HCT116 (cell line): ENCODE results near the gene MAP3K4. TPM values are rescaled to one million over a fixed set of nuclear protein-coding genes. Genes with fewer than 3 reads are reported as not detected.
A peak's percentile ranks its signal among the peaks of the same experiment; 100 is the strongest.

Experiments
- ATAC-seq: fragments of 200-7000 bp; cut with Tn5 transposase; 2 replicates; pipeline ENCODE4 v1.9.1; 2020; ENCODE audit warnings: mild to moderate bottlenecking, moderate library complexity
- BruUV-seq: library from RNA; stranded (reverse); fragments of 400-500 nt; replicated peaks from 2 replicates; lab custom pipeline; 2021; lab: Mats Ljungman, UMichigan
- CTCF ChIA-PET: fragments of 300-600 bp; sonication (Branson Sonifier 250); formaldehyde crosslinking; loops from one replicate; lab custom pipeline; 2021; ENCODE audit warnings: antibody characterized with exemption; lab: Charles Lee
- POLR2A ChIA-PET: fragments of 300-600, 350-600 bp; sonication (Branson Sonifier 250); formaldehyde crosslinking; loops from one replicate; lab custom pipeline; 2021; ENCODE audit warnings: antibody characterized with exemption; lab: Charles Lee
- RAD21 ChIA-PET, 2 experiments: fragments of 300-600 bp; sonication (Branson Sonifier 250); formaldehyde crosslinking; loops; one replicate each; lab custom pipeline; 2023; ENCODE audit warnings: low total read pairs in 2 of 2; ENCODE audit not compliant: uncharacterized antibody in 2 of 2, unreplicated experiment in 2 of 2, low non-redundant PET in 1 of 2; lab: Charles Lee
- DNase-seq: peaks from one replicate; pipeline ENCODE4 v3.0.0-alpha.2; 2010; ENCODE audit warnings: low read depth, low spot score
- H2AFZ ChIP-seq: fragments of 200-600 bp; shearing (Covaris generic), sonication (generic); 2 replicates; pipeline ENCODE4 v1.6.1; 2017; ENCODE audit warnings: low read depth, mixed run types, mixed read lengths, antibody characterized with exemption, low read length; ENCODE audit not compliant: poor library complexity, severe bottlenecking
- H3K27ac ChIP-seq: 2 replicates; pipeline ENCODE4 v1.5.1; 2012; ENCODE audit warnings: low read depth, low read length
- H3K27me3 ChIP-seq: fragments of 200-600 bp; sonication (generic); 2 replicates; pipeline ENCODE4 v1.6.1; 2016; ENCODE audit warnings: mixed run types, low read length, mixed read lengths; ENCODE audit not compliant: insufficient read depth
- H3K36me3 ChIP-seq, 2 experiments: fragments of 200-500 bp in 1 of 2; fragments of 200-600 bp in 1 of 2; sonication (Bioruptor generic) in 1 of 2; sonication (generic) in 1 of 2; 2 replicates each; pipeline versions ENCODE4 v1.5.1 to v1.6.1; 2014 to 2016; ENCODE audit warnings: low read length in 2 of 2, inconsistent platforms in 1 of 2, mixed read lengths in 1 of 2, mixed run types in 1 of 2; ENCODE audit not compliant: insufficient read depth in 2 of 2, control insufficient read depth in 1 of 2
- H3K4me1 ChIP-seq, 2 experiments: fragments of 200-600 bp in 1 of 2; sonication (generic) in 1 of 2; 2 replicates each; pipeline versions ENCODE4 v1.5.1 to v1.6.1; 2012 to 2017; ENCODE audit warnings: low read length in 2 of 2, inconsistent platforms in 1 of 2, mild to moderate bottlenecking in 1 of 2, mixed read lengths in 1 of 2, mixed run types in 1 of 2, moderate library complexity in 1 of 2; ENCODE audit not compliant: insufficient read depth in 2 of 2, control insufficient read depth in 1 of 2
- H3K4me2 ChIP-seq: fragments of 200-600 bp; sonication (generic); 2 replicates; pipeline ENCODE4 v1.6.1; 2017; ENCODE audit warnings: mixed run types, low read length, mixed read lengths
- H3K4me3 ChIP-seq, 2 experiments: fragments of 200-600 bp in 1 of 2; sonication (generic) in 1 of 2; replicated peaks in 1 of 2; 2 replicates each; pipeline ENCODE4 v1.5.1; 2011 to 2016; ENCODE audit warnings: low read length in 2 of 2, control low read depth in 1 of 2, low read depth in 1 of 2, mild to moderate bottlenecking in 1 of 2, mixed read lengths in 1 of 2, mixed run types in 1 of 2
- H3K79me2 ChIP-seq: fragments of 200-600 bp; sonication (generic); 2 replicates; pipeline ENCODE4 v1.6.1; 2017; ENCODE audit warnings: mild to moderate bottlenecking, mixed run types, low read length, moderate library complexity, mixed read lengths; ENCODE audit not compliant: insufficient read depth
- H3K9ac ChIP-seq: fragments of 200-600 bp; sonication (generic); 2 replicates; pipeline ENCODE4 v1.6.1; 2016; ENCODE audit warnings: low read length, mixed read lengths
- H3K9me2 ChIP-seq: fragments of 200-600 bp; sonication (generic), shearing (Covaris generic); 2 replicates; pipeline ENCODE4 v1.6.1; 2017; ENCODE audit warnings: mixed run types, mild to moderate bottlenecking, moderate library complexity; ENCODE audit not compliant: insufficient read depth
- H3K9me3 ChIP-seq, 2 experiments: fragments of 200-500 bp in 1 of 2; fragments of 200-600 bp in 1 of 2; sonication (Bioruptor generic) in 1 of 2; sonication (generic) in 1 of 2; 2 replicates each; pipeline ENCODE4 v1.6.1; 2014 to 2017; ENCODE audit warnings: low read length in 2 of 2, mixed read lengths in 2 of 2, inconsistent platforms in 1 of 2, low read depth in 1 of 2, mild to moderate bottlenecking in 1 of 2, mixed run types in 1 of 2, moderate library complexity in 1 of 2; ENCODE audit not compliant: control insufficient read depth in 1 of 2, insufficient read depth in 1 of 2
- H4K20me1 ChIP-seq: fragments of 200-600 bp; sonication (generic), shearing (Covaris generic); 2 replicates; pipeline ENCODE4 v1.6.1; 2017; ENCODE audit warnings: mixed run types, mild to moderate bottlenecking, moderate library complexity; ENCODE audit not compliant: insufficient read depth
- EZH2 ChIP-seq: fragments of 200-600 bp; sonication (generic); IDR thresholded peaks from 2 replicates; pipeline ENCODE4 v1.6.1; 2017; ENCODE audit warnings: antibody characterized with exemption, mixed run types
- FOSL1 ChIP-seq: IDR thresholded peaks from 2 replicates; pipeline ENCODE4 v1.6.1; 2012; ENCODE audit warnings: low read depth
- SIN3A ChIP-seq: IDR thresholded peaks from 2 replicates; pipeline ENCODE4 v1.6.1; 2012; ENCODE audit warnings: low read depth
- SRF ChIP-seq: IDR thresholded peaks from 2 replicates; pipeline ENCODE4 v1.6.1; 2012; ENCODE audit warnings: low read depth
- intact Hi-C: fragments of 100-400 bp; cut with micrococcal nuclease; formaldehyde crosslinking; loops from 2 replicates; pipeline ENCODE4 v1.10.0; 2022
- total RNA-seq: library from RNA; stranded (reverse); gene quantifications from one replicate; pipeline ENCODE4 v1.2.1, GENCODE V29; 2021; ENCODE audit not compliant: unreplicated experiment
- TF ChIP-seq, protein P1 (sequence below): IDR thresholded peaks from 2 replicates; pipeline ENCODE4 v1.6.1; 2012; ENCODE audit warnings: low read depth
- TF ChIP-seq, protein P2 (sequence below), 3 experiments: fragments of 200-600 bp in 1 of 3; sonication (generic) in 1 of 3; IDR thresholded peaks in 2 of 3; conservative IDR thresholded peaks in 1 of 3; 2 replicates each; pipeline ENCODE4 v1.5.1; 2012 to 2017; ENCODE audit warnings: low read depth in 2 of 3, low read length in 2 of 3, antibody characterized with exemption in 1 of 3, borderline replicate concordance in 1 of 3, control low read depth in 1 of 3, mild to moderate bottlenecking in 1 of 3, mixed read lengths in 1 of 3, mixed run types in 1 of 3, moderate library complexity in 1 of 3; ENCODE audit not compliant: insufficient read depth in 1 of 3
- TF ChIP-seq, protein P3 (sequence below): IDR thresholded peaks from 2 replicates; pipeline ENCODE4 v1.6.1; 2011; ENCODE audit warnings: mild to moderate bottlenecking, low read length, moderate library complexity; ENCODE audit not compliant: insufficient replicate concordance; ENCODE audit errors: extremely low read depth
- TF ChIP-seq, protein P4 (sequence below): IDR thresholded peaks from 2 replicates; pipeline ENCODE4 v1.6.1; 2012

MAP3K4 gene
- total RNA-seq, 1 experiment from 2014 or later, result 46.5 TPM

DNA sequence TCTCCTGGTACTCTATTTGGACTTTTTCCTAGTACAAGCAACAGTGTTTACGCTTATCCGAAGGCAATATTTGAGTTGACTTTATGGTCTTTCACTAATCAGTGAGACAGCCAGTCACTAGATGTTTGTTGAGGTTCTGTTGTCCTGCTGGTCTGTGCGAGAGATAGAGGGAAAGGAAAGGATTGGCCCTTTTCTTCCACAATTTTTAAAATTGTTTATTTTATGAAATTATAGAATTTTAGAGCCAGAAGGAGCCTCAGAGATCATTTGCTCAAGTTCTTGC lies 44.4 kb downstream of the MAP3K4 start (continued):
- TF ChIP-seq, protein P1, sequence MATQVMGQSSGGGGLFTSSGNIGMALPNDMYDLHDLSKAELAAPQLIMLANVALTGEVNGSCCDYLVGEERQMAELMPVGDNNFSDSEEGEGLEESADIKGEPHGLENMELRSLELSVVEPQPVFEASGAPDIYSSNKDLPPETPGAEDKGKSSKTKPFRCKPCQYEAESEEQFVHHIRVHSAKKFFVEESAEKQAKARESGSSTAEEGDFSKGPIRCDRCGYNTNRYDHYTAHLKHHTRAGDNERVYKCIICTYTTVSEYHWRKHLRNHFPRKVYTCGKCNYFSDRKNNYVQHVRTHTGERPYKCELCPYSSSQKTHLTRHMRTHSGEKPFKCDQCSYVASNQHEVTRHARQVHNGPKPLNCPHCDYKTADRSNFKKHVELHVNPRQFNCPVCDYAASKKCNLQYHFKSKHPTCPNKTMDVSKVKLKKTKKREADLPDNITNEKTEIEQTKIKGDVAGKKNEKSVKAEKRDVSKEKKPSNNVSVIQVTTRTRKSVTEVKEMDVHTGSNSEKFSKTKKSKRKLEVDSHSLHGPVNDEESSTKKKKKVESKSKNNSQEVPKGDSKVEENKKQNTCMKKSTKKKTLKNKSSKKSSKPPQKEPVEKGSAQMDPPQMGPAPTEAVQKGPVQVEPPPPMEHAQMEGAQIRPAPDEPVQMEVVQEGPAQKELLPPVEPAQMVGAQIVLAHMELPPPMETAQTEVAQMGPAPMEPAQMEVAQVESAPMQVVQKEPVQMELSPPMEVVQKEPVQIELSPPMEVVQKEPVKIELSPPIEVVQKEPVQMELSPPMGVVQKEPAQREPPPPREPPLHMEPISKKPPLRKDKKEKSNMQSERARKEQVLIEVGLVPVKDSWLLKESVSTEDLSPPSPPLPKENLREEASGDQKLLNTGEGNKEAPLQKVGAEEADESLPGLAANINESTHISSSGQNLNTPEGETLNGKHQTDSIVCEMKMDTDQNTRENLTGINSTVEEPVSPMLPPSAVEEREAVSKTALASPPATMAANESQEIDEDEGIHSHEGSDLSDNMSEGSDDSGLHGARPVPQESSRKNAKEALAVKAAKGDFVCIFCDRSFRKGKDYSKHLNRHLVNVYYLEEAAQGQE, result no peak
- TF ChIP-seq, all 23 proteins: peak for 0

DNA sequence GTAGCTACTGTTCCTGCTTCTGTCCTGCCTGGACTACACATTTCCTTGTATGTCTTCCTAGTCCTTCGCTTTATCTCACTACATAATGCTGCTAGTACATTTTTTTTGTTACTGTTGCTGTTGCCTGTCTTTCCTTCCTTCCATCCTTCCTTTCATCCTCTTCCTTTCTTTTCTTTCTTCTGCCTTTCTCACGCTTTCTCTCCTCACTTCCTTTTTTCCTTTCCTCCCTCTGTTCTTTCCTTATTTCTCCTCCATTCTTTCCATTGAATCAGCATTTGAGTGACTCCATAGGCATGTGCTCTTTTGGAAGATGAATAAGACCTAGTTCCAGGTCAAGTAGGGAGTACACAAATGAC lies 46.3 kb downstream of the MAP3K4 start:
- no peak overlapping the region for H3K4me3 ChIP-seq
- RAD21 ChIA-PET, result no interaction called here
- no peak overlapping the region for H3K9ac ChIP-seq
- intact Hi-C loops, result no loop called here
- H4K20me1 ChIP-seq, result no peaks in the 10 kb centered on the region
- peaks cover 7% of the 10 kb centered on the region; the same call in 1 of the 2 replicates for H3K79me2 ChIP-seq
- peaks cover 4 to 16% of the 10 kb centered on the region in 2 experiments for H3K4me1 ChIP-seq
- BruUV-seq, result no TSS peak
- DNase-seq, result no peak
- H3K9me2 ChIP-seq, result no peaks in the 10 kb centered on the region
- TF ChIP-seq SRF (peak; percentile 38; the same call in 1 of the 2 replicates), EZH2 (no peak), FOSL1 (no peak), SIN3A (0 out of 2 replicates have a peak, but pooled peaks have one; percentile 23)
- TF ChIP-seq, protein P2, sequence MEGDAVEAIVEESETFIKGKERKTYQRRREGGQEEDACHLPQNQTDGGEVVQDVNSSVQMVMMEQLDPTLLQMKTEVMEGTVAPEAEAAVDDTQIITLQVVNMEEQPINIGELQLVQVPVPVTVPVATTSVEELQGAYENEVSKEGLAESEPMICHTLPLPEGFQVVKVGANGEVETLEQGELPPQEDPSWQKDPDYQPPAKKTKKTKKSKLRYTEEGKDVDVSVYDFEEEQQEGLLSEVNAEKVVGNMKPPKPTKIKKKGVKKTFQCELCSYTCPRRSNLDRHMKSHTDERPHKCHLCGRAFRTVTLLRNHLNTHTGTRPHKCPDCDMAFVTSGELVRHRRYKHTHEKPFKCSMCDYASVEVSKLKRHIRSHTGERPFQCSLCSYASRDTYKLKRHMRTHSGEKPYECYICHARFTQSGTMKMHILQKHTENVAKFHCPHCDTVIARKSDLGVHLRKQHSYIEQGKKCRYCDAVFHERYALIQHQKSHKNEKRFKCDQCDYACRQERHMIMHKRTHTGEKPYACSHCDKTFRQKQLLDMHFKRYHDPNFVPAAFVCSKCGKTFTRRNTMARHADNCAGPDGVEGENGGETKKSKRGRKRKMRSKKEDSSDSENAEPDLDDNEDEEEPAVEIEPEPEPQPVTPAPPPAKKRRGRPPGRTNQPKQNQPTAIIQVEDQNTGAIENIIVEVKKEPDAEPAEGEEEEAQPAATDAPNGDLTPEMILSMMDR (IDR thresholded peaks at IDR 0.05 in 2 of 3, conservative IDR thresholded peaks at IDR 0.05 in 1 of 3; ENCODE audit: borderline replicate concordance in 1 of 3, insufficient read depth in 1 of 3, low read depth in 2 of 3, low read length in 2 of 3), result no peak; a peak in 1 of 6 replicates
- TF ChIP-seq, protein P3, sequence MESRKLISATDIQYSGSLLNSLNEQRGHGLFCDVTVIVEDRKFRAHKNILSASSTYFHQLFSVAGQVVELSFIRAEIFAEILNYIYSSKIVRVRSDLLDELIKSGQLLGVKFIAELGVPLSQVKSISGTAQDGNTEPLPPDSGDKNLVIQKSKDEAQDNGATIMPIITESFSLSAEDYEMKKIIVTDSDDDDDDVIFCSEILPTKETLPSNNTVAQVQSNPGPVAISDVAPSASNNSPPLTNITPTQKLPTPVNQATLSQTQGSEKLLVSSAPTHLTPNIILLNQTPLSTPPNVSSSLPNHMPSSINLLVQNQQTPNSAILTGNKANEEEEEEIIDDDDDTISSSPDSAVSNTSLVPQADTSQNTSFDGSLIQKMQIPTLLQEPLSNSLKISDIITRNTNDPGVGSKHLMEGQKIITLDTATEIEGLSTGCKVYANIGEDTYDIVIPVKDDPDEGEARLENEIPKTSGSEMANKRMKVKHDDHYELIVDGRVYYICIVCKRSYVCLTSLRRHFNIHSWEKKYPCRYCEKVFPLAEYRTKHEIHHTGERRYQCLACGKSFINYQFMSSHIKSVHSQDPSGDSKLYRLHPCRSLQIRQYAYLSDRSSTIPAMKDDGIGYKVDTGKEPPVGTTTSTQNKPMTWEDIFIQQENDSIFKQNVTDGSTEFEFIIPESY, result no peak
- TF ChIP-seq, protein P4, sequence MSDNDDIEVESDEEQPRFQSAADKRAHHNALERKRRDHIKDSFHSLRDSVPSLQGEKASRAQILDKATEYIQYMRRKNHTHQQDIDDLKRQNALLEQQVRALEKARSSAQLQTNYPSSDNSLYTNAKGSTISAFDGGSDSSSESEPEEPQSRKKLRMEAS, result peak; percentile 39; the same call in 1 of the 2 replicates
- POLR2A ChIA-PET, result no interaction called here
- no peak overlapping the region for H2AFZ ChIP-seq
- H3K4me2 ChIP-seq, result peak overlapping the region; percentile 12
- no peaks in the 10 kb centered on the region for H3K9me3 ChIP-seq
- no peaks in the 10 kb centered on the region for H3K27me3 ChIP-seq
- CTCF ChIA-PET, result no interaction called here
- no peak for ATAC-seq
- peaks cover 0 to 4% of the 10 kb centered on the region in 2 experiments; a peak in 1 of 4 replicates for H3K36me3 ChIP-seq
- H3K27ac ChIP-seq, result peak overlapping the region; percentile 36; the same call in 1 of the 2 replicates
